ENCODE data around the gene INPP5J. TPM values are rescaled to one million over a fixed set of nuclear protein-coding genes. Genes with fewer than 3 reads are reported as not detected.

The INPP5J gene
- total RNA-seq, 1 experiment from 2014 or later = 0.06 TPM

DNA sequence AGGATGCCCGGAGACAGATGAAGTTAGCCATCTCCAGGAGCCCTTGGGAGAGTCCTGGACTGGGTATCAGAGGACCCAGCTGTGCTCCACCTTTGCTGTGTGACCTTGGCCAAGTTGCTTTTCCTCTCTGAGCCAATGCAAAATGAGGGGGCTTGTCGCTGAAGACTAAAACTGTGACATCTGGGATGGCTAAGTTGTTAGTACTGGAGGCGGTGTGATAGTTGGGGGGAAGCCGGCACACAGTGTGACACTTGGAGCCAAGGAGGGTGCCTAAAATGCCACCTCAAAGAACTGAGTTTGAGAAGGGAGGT is 481 bp downstream of the INPP5J start:
- no peak for DNase-seq (ENCODE audit: low read depth)

DNA sequence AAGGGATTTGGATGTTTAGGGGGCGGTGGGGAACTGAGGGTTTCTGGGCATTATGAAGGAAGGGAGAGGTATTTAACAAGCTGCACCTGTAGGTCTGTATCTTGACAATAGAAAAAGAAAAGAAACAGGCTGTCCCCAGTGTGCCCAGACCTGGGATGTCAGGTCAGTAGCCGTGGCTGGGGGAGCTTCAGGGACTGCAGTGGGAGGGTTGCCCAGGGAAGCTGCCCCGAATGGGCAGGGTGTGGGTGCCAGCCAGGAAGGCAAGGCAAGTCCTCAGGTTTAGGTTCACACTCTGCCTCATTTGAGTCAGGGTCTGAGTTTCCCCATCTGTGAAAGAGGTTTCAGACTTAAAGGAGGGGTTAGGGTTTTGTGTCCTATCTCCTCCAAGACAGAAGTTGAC is 1.5 kb downstream of the INPP5J start:
- no peak for DNase-seq (ENCODE audit: low read depth)

DNA sequence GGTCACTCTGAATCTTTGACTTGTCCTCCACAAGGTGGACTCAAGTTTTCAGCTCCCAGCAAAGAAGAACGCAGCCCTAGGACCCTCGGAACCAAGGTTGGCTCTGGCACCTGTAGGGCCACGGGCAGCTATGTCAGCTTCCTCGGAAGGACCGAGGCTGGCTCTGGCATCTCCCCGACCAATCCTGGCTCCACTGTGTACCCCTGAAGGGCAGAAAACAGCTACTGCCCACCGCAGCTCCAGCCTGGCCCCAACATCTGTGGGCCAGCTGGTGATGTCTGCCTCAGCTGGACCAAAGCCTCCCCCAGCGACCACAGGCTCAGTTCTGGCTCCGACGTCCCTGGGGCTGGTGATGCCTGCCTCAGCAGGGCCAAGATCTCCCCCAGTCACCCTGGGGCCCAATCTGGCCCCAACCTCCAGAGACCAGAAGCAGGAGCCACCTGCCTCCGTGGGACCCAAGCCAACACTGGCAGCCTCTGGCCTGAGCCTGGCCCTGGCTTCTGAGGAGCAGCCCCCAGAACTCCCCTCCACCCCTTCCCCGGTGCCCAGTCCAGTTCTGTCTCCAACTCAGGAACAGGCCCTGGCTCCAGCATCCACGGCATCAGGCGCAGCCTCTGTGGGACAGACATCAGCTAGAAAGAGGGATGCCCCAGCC is 2.2 kb downstream of the INPP5J start:
- DNase-seq (ENCODE audit: low read depth) = no peak

DNA sequence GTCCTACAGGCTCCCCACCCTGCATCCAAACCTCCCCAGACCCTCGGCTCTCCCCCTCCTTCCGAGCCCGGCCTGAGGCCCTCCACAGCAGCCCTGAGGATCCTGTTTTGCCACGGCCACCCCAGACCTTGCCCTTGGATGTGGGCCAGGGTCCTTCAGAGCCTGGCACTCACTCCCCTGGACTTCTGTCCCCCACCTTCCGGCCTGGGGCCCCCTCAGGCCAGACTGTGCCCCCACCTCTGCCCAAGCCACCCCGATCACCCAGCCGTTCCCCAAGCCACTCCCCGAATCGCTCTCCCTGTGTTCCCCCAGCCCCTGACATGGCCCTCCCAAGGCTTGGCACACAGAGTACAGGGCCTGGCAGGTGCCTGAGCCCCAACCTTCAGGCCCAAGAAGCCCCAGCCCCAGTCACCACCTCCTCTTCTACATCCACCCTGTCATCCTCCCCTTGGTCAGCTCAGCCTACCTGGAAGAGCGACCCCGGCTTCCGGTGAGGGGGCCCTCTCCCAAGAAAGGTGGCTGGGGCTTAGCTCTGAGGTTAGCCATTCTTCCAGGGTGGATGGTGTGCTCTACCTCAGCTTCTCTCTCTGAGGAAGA is 2.9 kb downstream of the INPP5J start:
- DNase-seq (ENCODE audit: low read depth) = no peak

DNA sequence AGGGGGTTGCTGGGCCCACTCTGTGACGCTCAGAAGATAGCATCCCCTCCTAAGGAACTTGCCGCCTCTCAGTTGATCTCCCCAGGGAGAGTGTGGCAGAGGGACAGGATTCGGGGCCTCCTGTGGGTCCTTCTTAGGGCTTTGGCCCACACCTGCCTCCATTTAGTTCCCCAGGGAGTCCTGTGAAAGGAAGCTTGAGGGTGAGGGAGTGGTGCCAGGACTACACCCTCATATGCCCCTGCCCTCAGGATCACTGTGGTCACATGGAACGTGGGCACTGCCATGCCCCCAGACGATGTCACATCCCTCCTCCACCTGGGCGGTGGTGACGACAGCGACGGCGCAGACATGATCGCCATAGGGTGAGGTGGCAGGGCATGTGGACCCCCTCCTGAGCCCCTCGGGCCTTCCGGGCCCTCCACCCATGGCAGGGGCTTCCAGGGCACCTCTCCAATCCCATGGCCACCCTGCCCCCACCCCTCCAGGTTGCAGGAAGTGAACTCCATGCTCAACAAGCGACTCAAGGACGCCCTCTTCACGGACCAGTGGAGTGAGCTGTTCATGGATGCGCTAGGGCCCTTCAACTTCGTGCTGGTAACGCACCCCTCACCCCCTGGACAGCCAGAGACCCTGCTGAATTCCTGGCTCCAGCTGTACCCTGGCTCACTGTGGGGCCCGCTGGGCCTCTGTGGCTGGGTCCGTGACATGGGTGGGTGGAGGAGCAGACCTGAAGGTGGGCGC is 3.5 kb downstream of the INPP5J start:
- no peak for DNase-seq (ENCODE audit: low read depth)

DNA sequence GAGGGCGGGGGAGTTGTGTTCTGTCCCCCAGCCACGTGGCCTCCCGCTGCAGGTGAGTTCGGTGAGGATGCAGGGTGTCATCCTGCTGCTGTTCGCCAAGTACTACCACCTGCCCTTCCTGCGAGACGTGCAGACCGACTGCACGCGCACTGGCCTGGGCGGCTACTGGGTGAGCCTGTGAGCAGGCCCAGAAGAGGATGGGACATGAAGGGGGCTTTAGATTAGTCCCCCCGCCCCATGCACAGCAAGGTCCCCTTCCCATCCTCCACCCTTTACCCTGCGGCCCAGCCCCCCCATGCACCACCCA is 4.1 kb downstream of the INPP5J start:
- no peak for DNase-seq (ENCODE audit: low read depth)

DNA sequence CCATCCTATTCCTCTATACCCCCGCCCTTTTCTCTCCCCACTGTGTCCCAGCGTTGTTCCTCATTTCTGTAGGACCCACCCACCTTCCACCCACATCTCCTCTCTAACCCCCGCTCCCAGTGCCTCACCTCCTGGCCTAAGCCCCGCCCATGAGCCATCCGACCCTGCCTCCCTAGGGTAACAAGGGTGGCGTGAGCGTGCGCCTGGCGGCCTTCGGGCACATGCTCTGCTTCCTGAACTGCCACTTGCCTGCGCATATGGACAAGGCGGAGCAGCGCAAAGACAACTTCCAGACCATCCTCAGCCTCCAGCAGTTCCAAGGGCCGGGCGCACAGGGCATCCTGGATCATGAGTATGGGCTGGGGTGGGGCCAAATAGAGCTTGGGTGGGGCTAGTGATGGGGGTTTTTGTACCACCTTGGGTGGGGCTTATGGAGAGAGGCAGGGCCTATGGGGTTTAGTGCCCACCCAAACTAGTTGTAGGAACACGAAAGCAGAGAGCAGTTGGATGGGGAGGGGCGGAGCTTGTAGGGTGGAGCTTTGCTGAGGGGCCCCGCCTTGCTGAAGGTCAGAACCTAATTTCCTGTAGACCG is 4.5 kb downstream of the INPP5J start:
- no peak for DNase-seq (ENCODE audit: low read depth)

DNA sequence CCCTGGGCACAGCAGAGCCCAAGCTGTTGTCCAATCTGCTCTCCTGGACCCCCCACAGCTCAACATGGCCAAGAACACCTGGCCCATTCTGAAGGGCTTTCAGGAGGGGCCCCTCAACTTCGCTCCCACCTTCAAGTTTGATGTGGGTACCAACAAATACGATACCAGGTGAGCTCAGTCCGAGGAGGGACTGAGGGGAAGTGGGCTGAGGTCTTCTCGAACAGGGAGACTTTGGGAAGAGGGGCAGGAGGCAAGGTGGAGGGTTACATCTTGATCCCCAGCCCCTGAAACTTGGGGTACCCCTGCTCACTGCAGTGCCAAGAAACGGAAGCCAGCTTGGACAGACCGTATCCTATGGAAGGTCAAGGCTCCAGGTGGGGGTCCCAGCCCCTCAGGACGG is 5.4 kb downstream of the INPP5J start:
- DNase-seq (ENCODE audit: low read depth) = no peak

DNA sequence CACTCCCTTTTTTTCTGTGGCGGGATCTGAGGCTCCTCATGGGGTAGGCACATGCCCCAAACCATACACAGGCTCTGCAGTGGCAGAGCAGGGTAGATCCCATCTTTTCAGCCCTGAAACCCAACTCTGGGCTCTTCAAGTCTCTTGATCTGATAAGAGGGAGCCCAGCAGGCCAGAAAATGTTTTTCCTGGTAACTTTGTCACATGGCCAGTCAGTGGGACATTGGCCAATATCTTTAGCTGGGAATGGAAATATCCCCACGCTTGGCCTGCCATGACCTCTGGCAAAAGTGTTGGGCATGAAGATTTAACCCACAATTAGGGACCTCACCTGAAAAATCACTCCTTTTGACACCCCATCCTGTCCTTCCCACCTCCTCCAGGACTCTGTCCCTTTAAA is 8.1 kb downstream of the INPP5J start:
- no peak for DNase-seq (ENCODE audit: low read depth)

DNA sequence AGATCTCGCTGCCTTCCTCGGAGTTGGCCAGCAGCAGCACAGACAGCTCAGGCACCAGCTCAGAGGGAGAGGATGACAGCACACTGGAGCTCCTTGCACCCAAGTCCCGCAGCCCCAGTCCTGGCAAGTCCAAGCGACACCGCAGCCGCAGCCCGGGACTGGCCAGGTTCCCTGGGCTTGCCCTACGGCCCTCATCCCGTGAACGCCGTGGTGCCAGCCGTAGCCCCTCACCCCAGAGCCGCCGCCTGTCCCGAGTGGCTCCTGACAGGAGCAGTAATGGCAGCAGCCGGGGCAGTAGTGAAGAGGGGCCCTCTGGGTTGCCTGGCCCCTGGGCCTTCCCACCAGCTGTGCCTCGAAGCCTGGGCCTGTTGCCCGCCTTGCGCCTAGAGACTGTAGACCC is 11.1 kb downstream of the INPP5J start:
- no peak for DNase-seq (ENCODE audit: low read depth)

DNA sequence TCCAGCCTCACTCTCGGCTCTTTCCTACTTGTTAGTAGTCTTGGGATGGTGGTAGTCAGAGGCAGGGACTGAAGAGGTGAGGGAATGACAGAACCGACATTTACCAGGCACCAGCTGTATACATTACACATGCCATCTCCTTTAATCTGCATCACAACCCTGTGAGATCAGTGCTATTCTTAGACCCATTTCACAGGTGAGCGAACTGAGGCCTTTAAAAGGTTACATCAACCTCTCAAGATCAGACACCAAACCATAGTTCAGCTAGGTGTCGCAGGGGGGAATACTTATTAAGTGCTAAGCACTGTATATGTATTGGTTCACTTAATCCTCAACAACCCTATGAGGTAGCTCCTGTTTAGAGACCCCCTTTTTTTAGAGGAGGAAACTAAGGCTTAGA is 11.9 kb downstream of the INPP5J start:
- no peak for DNase-seq (ENCODE audit: low read depth)

DNA sequence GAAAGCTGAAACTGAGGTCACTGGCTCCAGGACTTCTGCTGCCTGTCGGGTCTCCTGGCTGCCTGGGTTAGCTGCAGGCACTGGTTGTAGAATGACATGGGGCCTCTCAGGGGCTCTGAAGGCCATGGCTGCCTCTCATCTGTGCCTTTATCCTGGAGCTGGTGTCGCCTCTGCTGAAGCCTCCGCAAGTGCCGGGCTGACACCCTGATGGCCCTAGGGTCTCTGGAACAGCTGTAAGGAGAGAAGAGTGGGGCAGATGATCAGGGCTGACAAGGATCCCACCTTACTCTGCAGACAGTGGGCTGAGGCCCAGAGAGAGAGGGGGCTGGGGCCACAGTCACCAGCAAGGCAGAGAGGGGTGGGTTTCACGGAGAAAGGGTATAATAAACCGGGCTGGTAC is 12.9 kb downstream of the INPP5J start:
- no peak for DNase-seq (ENCODE audit: low read depth)

DNA sequence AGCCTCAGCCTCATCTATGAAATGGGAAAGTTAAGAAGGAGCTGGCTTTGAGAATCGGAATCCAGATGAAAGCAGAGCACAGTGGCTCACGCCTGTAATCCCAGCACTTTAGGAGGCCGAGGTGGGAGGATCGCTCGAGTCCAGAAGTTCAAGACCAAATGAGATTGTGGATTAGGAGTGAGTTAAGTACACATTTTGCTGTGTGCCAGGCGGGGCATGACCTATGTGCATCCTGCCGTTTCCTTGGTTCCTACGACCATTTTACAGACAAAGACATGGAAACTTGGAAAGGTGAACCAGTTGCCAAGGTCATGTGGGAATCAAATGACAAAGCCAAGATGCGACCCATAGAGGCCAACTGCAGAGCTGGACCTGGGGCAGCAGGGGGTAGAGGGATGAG is 13.4 kb downstream of the INPP5J start:
- no peak for DNase-seq (ENCODE audit: low read depth)

DNA sequence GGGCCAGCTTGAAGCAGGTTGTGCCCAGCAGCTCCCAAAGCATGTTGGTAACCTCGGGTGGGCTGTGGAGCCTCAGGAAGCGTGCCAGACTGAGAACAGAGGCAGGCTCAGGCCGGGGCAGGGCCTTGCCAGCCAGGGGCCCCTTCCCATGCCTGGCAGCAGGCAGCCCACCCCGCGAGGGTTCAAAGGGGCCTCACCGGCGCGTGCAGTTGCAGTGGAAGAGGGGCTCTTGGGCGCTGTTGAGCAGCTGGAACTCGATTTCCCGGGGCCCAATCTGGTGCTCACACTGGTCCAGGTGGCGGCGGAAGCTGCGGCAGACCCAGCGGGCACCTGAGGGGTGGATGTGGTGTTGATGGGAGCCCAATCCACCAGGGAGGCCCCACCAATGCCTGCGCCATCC is 13.9 kb downstream of the INPP5J start:
- no peak for DNase-seq (ENCODE audit: low read depth)

DNA sequence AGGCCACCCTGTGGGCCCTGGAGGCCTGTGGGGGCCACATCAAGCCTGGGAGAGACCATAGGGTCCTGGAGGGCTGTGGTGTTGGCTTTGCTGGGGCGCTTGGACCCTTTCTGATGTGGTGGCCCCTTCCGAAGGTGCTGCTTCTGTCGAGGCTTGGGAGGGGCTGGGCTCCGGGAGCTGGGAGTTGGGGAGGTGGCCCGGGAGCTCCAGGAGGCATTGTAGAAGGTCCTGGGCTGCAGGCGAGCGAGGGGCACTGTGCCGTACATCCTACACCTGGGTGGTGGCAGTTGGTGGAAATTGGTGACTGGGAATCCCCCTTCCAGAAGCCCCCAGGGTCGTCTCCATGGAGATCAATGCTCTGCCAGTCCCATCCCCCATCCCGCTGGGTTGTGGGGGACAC is 15.0 kb downstream of the INPP5J start:
- no peak for DNase-seq (ENCODE audit: low read depth)

DNA sequence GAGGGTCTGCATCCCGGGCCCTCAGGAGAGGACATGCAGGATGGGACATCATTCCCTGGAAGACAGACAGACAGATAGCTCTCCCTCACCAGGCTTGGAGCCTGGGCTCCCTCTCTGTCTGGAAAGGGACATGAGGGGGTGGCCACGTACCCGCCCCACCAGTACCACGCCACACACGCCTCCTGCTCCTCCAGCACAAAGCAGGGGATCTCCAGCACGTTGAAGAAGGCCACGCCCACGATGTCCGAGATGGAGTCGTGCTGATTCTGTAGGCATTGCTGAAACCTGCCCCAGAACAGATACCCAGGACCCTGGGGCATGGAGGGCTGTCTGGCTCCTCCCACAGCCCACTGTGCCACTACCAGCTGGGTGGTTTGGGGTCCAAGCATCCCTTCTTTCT is 15.4 kb downstream of the INPP5J start:
- DNase-seq (ENCODE audit: low read depth) = no peak

DNA sequence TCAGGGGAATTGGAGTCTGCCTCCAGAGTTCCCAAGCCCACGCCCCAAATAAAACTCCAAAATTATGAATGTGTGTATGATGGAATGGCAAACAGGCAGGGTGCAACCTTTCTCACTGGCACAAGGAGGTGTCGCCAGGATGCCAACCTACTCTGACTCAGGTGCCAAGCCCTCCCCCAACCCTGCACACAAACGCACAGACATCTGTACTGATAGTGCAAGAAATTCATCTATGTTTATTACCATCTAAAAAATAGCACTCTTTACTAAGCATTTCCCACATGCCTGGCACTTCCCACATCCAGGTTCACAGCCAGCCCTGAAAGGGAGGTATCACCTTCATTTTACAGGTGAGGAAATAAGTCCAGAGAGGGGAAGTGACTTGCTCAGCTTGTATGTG is 16.3 kb downstream of the INPP5J start:
- no peak for DNase-seq (ENCODE audit: low read depth)

DNA sequence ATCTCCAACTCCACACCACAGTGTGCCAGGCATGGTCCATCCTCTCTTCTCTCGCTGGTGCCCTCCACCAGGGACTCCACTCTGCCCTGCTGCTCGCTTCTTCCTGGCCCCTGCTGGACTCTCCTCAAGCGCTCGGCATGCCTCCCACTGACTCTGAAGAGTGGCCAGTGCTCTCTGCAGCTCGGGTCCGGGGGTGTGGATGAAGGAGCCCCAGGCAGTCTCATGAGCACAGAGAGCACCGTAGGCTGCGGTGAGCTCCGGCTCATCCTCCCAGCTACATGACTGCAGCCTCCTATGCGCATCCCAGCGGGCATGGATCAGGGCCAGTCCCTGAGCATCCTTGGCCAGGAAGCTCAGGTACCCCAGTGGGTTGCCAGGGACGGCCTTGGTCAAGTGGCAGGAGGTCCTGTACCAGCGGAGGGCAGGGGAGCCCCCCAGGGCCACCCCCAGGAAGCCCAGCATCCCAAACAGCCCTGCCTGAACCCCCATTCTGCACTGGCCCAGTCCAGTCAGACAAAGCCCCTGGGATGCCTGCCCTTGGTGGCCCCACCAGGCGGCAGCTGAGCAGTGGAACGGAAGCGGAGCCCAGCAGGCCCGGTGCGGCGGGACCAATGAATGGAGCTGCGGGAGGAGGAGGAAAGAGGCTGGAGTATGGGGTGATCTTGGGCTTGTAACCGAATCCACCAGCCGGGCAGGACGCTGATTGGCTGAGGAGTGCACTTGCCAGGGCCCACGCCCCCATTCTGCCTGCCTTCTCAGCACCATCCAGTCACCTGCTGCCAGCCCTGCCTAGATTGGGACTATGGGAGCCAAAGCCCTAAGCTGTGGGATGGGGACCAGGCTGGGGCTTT is 17.3 kb downstream of the INPP5J start, which contains the start of gene PLA2G3:
TSS of gene PLA2G3 (minus strand) at position 643 of the 851 bp plus-strand sequence. CDS start at position 489, 154 bp downstream.
- peak; percentile 38 for DNase-seq (ENCODE audit: low read depth)

DNA sequence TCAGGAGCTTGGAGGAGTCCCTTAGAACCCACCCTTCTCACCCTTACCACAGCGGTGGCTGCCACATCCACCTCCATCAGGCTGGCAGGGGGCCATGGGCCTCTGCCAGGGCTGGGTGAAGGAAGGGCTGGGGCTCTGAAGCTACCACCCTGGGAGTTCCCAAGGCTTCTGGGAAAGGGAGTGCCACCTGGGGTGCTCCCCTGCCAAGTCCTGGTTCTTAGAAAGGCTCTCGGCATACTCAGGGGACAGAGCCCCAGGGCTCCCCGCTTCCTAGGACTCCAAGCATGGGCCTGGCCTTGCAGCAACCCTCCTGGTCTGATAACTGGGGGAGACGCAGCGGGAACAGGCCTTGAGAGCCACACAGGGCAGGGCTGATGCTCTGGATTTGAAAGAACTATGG is 18.0 kb downstream of the INPP5J start:
- no peak for DNase-seq (ENCODE audit: low read depth)

DNA sequence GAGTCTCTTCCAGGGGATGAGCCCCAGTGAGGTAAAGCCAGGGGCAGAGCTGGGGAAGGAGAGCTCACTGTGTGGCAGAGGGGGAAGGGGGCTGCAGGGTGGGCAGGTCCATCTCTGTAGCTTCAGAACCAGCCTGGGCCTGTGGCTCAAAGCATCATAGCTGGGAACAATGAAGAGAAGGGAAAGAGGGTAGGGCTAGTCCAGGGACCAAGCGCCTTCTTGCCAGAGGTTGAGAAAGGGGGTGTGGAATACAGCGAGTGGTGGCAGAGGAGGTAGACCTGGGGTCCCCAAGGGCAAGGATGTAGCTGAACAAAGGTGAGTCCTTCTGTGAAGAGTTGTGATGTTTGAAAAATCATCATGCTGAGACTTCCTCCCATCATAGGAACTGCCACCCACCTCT is 18.8 kb downstream of the INPP5J start:
- no peak for DNase-seq (ENCODE audit: low read depth)

DNA sequence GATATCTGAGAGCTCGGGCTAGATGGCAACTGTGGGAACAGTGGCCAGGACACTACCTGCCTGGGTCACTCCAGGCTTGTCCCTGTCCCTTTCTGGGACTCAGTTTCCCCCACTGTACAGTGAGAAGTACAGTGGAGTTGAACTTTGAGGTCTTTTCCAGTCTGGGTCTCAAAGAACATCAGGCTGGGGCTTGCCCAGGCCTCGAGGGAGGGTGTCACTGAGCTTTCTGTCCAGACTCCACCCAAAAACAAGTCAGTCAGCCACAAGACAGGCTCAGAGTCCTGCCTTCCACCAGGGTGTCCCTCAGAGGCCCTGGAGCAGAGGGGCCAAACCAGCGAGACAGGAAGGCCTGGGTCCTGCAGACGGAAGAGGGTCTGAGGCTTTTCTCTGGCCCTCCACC is 19.5 kb downstream of the INPP5J start:
- DNase-seq (ENCODE audit: low read depth) = no peak

DNA sequence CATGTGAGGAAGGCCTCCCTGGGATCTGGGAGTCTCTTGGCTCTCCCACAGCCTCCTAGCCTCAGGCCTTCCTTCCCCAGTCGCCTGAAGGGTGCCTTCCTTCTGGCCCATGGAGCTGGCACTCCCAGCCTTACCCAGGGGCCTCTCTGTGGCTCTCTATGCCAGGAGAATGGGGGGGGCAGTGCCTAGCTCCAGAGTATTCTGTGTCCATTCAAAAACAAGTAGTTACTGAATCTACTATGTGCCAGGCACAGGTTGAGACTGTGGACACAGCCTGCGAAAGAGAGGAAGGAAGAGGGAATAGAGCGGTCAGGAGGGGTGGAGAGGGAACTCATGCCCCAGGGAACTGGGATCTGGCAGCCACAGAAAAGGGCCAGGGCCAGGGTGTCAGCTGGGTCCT is 20.3 kb downstream of the INPP5J start:
- no peak for DNase-seq (ENCODE audit: low read depth)

All from LHCN-M2 (cell line).